ENCODE measurements around the gene RPRD2. TPM values are rescaled to one million over a fixed set of nuclear protein-coding genes. Genes with fewer than 3 reads are reported as not detected.

Gene RPRD2
- total RNA-seq, 1 donor from 2014 or later = 29.6 TPM

- Mint-ChIP-seq H3K4me3 (ENCODE audit: unreplicated experiment) (no peak overlapping the region), H3K27ac (ENCODE audit: unreplicated experiment) (no peak overlapping the region), H3K9me3 (ENCODE audit: unreplicated experiment) (no peaks in the 10 kb centered on the region), H3K27me3 (ENCODE audit: unreplicated experiment) (peaks cover 2% of the 10 kb centered on the region), H3K4me1 (ENCODE audit: unreplicated experiment) (peaks cover 8% of the 10 kb centered on the region), H3K36me3 (ENCODE audit: low read depth, unreplicated experiment) (no peaks in the 10 kb centered on the region)
- TF ChIP-seq CTCF (IDR thresholded peaks at IDR 0.05; ENCODE audit: unreplicated experiment) = no peak
- no peak for DNase-seq (ENCODE audit: low spot score)
Observed at GRCh38 chr1:150521196-150521968, 157.4 kb downstream of the RPRD2 start.

- TF ChIP-seq CTCF (IDR thresholded peaks at IDR 0.05; ENCODE audit: unreplicated experiment) = no peak
- Mint-ChIP-seq H3K36me3 (ENCODE audit: low read depth, unreplicated experiment) (no peaks in the 10 kb centered on the region), H3K27ac (ENCODE audit: unreplicated experiment) (no peak overlapping the region), H3K4me1 (ENCODE audit: unreplicated experiment) (peaks cover 3% of the 10 kb centered on the region), H3K4me3 (ENCODE audit: unreplicated experiment) (no peak overlapping the region), H3K27me3 (ENCODE audit: unreplicated experiment) (no peaks in the 10 kb centered on the region), H3K9me3 (ENCODE audit: unreplicated experiment) (no peaks in the 10 kb centered on the region)
- DNase-seq (ENCODE audit: low spot score) = no peak
Observed at GRCh38 chr1:150525348-150525747, 161.4 kb downstream of the RPRD2 start.

Small RNA genes lying within 50 kb of the gene (microRNA-seq; reads per million reads assigned to microRNA genes)
- not detected for gene MIR6878 (ENCODE audit: unreplicated experiment)

Other genes starting within 250 kb of the RPRD2 start
- gene PLEKHO1, start 214.2 kb upstream of the RPRD2 start, total RNA-seq (ENCODE audit: unreplicated experiment) = 71.6 TPM
- 35.6 TPM for gene ANP32E, start 128.0 kb upstream of the RPRD2 start, total RNA-seq (ENCODE audit: unreplicated experiment)
- gene CA14, start 106.4 kb upstream of the RPRD2 start, total RNA-seq (ENCODE audit: unreplicated experiment) = 6.3 TPM
- gene APH1A, start 95.1 kb upstream of the RPRD2 start, total RNA-seq (ENCODE audit: unreplicated experiment) = 333 TPM
- 411 TPM for gene C1orf54, start 91.4 kb upstream of the RPRD2 start, total RNA-seq (ENCODE audit: unreplicated experiment)
- gene CIART, start 81.6 kb upstream of the RPRD2 start, total RNA-seq (ENCODE audit: unreplicated experiment) = 9.1 TPM
- gene MRPS21, start 70.3 kb upstream of the RPRD2 start, total RNA-seq (ENCODE audit: unreplicated experiment) = 63.1 TPM
- 78.4 TPM for gene PRPF3, start 42.6 kb upstream of the RPRD2 start, total RNA-seq (ENCODE audit: unreplicated experiment)
- gene TARS2, start 123.3 kb downstream of the RPRD2 start, total RNA-seq (ENCODE audit: unreplicated experiment) = 16.6 TPM
- gene ECM1, start 144.0 kb downstream of the RPRD2 start, total RNA-seq (ENCODE audit: unreplicated experiment) = 637 TPM
- 1.2 TPM for gene FALEC, start 151.6 kb downstream of the RPRD2 start, total RNA-seq (ENCODE audit: unreplicated experiment)
- 0.36 TPM for gene ADAMTSL4, start 185.3 kb downstream of the RPRD2 start, total RNA-seq (ENCODE audit: unreplicated experiment)
- gene MCL1, start 215.5 kb downstream of the RPRD2 start, total RNA-seq (ENCODE audit: unreplicated experiment) = 193 TPM